GM19372 (cell line): ENCODE results near the gene FABP2.
"Not testable (repeated sequence)": the region's sequence is repeated elsewhere in the genome, so short reads cannot be mapped to it uniquely, and the experiment has no call there.

Source experiments
- ATAC-seq: cut with Tn5 transposase; IDR thresholded peaks from one replicate; pipeline ENCODE4 v1.9.1; 2021; ENCODE audit warnings: mild to moderate bottlenecking, low read depth, moderate library complexity; ENCODE audit not compliant: unreplicated experiment

Gene FABP2

DNA sequence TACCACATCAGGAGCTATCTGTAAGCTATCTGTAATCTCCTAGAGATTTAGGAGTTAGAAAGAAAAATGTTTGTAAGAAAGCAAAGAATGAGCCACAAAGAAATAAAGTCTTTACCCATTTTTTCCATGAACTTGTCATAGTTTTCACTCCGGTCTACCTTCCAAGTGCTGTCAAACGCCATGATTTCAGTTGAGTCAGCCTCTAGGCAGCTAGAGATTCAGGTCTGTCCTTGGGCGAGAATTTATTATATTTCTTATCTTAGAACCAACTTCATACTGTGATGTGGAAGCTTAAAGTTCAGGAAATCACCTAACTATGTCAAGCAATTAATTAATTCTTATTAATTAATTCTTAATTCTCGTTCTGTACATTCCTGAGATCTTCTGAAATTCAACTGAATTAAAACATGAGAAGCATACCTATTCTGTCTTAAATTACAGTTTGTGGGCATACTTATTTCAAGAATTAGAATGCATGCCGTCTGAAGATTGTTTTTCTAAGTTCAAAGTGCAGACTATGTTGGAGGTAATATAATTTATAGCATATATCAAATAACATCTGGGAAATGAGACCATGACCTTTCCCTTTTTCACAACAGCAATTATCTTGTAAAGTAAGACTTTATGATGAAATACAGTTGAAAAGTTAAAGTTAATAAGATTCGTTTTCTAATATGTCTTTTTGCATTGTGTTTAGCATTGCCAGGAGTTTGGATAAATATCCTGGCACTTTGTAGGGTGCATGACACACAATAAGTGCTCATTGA, at the start of gene FABP2:
FABP2 (minus strand) TSS at position 218 of the 767 bp plus-strand sequence; CDS start at position 182, 36 bp downstream.
- ATAC-seq = no peak

DNA sequence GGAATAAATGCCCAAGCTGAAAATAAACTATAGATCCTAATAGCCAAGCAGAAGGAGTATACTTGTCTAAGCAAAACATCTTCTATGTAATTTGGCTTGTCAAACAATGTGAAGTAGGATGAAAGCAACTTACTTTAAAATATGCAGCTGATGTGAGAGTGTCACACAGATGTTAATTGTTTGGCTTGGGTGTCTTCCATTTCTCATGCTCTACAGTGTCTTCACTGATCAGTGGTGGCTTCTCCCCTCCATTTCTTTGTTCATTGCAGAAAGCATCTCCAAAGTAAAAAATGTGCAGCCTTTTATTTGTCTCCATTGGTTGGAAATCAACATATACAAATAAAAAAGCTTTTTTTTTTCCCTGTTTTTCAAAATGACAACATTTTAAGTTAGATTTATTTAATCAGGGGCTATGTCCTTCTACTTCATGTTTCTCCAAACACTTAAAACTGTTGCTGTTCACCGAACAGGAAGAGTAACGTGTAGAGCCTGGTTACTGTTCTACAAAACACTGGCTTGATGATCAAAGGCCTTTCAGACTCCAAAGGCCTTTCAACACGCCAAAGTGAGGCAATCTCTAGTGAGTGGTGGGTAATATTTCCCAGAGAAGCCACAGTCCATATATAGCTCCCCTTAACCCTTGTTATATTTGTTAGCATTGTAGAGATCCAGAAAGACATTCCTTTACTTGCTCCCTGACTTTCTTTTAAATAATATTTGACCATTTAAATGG, 49.2 kb upstream of the FABP2 start:
- not testable (repeated sequence) for ATAC-seq

DNA sequence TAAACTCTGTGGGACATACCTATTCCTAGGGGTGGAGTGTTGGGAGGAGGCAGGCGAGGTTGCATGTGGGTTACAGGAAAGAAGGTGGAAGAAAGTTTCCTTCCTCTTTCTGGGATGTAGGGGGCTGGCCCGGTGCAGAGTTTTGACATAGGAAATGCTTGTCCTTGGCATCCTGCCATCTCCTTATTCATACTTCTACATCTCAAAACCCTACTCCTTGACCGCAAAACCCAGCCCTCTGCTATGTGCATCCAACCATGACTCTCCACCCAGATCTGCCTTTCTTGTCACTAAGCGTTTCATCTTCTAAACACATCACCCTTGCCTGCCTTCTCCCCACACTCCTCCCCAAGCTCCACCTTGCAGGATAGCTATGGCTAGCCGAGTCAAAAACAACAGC, 48.5 kb upstream of the FABP2 start:
- peak; percentile 98 for ATAC-seq

DNA sequence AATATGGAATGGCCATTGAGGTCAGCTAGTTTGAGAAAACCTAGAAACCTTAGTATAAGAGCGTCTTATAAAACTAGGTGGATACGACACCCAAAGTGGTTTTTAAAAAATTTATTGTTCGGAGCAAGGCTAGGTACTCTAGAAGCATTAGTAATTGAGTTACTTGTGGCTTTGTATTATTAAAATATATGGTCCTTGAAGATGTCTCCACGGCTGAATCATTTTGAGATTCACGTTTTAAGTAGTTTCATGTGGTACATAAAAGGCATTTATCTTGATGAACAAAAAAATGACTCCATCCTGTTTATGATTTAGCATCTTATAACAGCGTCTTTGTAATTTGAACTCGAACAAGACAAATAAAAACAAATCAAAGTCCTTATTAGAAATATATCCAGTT, 44.9 kb upstream of the FABP2 start:
- not testable (repeated sequence) for ATAC-seq

DNA sequence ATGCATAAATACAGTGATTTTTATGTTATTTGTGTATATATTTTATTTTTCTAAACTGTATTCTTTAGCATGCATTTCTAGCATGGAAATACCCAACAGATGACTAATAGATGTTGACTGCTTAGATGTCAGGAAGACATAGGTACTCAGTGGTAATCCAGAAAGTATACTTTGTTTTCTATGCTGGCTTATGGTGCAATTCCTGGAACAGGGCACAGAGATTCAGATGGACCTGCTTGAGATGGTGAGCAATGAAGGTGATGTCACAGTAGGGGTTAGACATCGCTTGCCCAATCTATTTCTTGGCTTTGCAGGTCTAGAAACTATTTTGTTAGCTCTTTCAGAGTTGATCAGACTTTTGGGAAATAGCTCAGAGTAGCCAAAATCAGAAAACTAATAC, 42.3 kb upstream of the FABP2 start:
- ATAC-seq = not testable (repeated sequence)

DNA sequence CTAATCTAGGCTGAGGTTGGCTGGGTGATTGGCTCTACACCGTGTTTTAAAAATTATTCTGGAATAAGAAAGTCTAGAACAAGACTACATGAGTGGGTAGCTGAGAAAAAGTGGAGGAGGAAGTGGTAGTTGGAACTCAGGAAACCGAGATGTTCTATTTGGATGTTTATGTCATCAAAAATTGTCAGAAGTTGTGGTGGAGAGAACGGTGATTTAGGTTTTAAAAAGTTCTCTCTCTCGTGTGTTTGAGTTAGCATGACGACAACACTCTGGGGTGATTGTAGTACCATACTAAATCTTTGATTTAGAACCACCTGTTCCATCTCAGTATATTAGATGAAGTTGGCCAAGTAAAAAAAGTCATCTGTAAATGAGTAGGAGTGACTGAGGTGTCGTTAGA, 41.4 kb upstream of the FABP2 start:
- not testable (repeated sequence) for ATAC-seq

DNA sequence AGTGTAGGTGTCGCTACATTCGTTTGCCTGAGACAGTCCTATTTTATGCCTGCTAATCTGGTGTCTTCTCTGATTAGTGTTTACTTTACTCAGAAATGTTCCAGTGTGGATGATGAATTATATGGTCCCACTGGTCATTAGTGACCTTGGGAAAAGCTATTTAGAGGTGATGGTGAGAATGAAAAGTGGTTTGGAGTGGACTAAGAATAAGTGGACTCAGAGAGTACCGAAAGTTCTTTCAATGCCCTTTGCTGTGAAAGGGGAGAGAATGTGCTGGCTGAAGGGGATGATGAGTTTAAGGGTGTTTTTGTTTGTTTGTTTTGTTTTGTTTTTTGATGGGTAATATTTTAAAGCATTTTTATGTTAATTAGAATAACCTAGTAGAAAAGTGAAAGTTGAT, 40.5 kb upstream of the FABP2 start:
- ATAC-seq = not testable (repeated sequence)

DNA sequence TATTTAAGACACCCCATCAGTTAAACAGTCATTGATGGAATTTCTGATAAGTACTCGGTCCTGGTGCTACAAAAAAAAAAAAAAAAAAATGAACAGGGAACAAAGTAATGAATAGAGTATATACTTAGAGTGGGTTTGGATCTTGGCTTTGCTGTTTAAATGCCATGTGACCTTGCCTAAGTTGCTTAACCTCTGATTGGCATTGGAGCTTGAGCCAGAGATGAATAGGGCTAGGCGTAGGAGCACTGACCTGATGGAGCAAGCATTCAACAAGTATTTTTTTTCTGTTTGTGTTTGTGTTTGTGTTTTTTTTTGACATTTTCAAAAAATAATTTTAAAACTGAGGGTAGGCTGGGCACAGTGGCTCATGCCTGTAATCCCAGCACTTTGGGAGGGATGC, 37.9 kb upstream of the FABP2 start:
- not testable (repeated sequence) for ATAC-seq

DNA sequence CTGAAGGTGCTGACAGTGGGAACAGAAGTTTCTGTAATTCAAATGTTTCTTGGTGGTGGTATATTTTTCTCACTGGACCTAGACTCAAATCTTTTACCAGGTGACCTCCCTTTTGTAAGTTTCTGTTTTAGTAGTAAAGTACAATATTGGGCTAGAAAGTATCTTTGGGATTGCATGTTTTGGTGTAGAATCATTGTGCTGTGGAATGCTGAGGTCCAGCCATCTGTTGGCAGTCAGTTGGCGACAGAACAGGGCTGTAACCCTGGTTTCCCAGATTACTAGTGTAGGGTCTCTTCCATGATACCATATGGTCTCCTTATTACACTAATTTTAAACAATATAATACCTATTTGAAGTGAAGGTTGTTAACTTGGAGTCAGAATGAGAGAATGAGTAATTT, 34.9 kb upstream of the FABP2 start:
- ATAC-seq = not testable (repeated sequence)

DNA sequence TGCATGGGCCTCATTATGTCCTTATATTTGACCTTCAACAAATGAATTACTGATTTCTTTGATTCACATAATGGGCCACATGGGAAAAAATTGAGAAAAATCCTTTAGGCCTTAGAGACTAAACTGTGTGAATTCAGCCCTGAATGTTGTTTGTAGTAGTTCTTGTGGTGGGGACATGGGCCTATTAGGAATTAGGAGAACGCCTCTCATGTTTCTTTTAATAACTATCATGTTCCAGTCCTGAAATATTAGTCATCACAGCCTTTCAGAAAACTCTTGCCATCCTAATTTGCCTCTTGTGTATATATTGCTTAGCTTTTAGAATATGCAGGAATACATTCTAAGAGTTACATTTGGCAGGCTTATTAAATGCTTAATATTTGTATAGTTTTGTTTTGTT, 34.1 kb upstream of the FABP2 start:
- not testable (repeated sequence) for ATAC-seq

DNA sequence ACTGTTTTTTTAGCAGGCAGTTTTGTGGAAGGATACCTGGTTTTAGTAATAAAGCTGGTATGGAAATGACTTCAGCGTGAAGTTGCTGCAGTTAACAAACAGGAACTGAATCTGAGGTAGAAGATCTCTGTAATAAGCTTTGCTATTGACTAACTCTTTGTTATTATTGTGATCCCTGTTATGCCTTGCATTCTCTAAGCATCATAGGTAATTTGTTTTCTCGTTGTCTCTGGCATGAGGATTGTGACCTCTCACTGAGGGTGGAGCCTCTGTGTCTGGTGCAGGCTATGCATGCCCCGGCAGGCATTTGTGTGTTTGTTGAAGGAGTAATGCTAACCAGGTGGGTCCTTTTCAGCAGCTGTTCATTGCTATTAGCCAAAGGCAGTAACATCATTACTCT, 31.4 kb upstream of the FABP2 start:
- not testable (repeated sequence) for ATAC-seq

DNA sequence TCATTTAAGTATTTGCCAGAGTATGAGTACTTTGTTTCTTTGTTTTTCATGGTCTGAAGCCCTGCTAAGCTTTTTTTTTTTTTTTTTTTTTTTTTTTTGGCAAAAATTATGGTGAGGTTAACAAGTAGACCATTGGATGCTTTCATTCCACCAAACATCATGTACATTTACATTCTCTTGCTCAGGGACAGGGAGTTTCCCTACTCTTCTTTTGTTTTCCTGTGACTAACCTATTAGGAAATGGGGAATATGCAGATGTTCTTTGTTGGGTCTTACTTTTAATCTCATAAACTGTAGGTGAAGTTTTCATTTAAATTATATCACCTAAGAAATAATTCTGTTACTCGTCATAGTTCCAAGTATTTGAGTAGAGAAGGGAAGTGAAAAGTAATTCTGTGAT, 26.2 kb upstream of the FABP2 start:
- not testable (repeated sequence) for ATAC-seq

DNA sequence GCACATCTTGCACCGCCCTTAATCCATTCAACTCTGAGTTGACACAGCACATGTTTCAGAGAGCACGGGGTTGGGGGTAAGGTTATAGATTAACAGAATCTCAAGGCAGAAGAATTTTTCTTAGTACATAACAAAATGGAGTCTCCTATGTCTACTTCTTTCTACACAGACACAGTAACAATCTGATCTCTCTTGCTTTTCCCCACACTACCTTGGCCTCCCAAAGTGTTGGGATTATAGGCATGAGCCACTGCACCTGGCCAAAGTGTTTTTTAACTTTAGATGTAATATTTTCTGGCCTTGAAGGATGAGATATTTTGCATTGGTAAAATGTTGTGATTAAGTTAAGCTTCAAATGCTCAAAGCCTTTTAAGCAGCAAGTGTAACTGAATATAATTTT, 21.4 kb upstream of the FABP2 start:
- ATAC-seq = not testable (repeated sequence)

DNA sequence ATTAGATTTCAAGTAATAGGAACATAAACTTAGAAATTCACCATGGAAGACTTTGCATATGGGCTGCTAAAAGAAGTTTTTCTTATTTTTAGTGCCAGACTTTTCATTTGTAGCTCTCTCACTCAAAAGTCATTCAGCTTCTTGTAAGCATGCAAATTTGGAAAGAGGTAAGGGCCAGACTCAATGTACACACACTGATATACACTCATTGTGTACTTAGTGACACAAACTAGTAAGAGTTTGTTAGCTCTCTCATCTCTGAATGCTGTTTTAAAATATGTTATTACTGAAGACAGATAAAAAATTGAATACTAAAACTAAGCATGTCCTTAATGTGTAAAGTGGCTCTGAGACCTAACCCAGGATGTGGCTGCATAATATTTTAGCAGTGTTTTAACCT, 18.0 kb upstream of the FABP2 start:
- not testable (repeated sequence) for ATAC-seq

DNA sequence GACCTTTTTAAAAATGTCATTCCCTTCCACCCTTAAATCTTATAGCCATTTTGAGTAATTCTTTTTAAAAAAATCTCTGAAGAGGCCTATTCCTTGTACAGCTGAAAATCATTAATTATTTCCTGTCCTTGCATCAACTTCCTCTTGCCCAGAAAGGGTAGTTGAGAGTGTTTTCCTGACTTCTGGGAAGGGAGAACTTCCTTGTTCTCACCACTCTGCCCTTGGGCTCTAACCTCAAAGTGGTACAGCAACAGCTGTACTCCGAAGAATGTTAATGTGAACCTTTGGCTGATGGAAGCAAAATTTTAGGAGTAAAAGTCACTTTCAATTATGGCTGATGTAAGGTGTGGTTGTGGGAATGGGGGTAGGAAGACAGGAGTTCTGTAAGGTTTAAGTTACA, 15.1 kb upstream of the FABP2 start:
- ATAC-seq = no peak

DNA sequence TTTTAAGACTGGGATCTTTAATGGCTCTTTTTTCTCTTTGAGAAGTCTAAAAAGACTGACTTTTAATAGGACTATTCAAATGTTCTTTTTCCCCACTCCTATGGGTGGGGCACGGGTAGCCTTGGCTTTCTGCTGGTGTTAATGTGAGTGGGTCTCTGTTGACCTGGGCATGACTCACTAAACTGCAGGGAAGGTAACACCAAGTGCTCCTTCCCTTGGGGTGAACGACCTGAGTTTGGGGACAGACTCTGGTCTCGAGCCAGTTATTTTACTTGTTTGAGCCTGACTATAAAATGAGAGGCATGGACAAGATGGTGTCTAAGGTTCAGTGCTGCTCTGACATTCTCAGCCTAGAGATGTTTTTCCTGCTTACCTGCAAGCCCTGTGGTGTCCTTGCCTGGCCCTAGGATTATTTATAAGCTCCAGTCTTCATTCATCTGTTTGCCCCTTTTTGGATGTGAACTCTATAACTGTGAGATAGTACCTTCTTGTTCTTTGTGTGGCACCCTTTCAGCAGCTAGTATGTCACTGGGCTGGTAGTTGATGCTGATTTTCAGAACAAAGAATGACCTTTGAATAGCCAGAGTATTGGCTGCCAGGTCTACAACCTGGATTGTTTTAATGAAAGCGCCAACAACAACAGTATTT, 14.5 kb upstream of the FABP2 start:
- not testable (repeated sequence) for ATAC-seq

DNA sequence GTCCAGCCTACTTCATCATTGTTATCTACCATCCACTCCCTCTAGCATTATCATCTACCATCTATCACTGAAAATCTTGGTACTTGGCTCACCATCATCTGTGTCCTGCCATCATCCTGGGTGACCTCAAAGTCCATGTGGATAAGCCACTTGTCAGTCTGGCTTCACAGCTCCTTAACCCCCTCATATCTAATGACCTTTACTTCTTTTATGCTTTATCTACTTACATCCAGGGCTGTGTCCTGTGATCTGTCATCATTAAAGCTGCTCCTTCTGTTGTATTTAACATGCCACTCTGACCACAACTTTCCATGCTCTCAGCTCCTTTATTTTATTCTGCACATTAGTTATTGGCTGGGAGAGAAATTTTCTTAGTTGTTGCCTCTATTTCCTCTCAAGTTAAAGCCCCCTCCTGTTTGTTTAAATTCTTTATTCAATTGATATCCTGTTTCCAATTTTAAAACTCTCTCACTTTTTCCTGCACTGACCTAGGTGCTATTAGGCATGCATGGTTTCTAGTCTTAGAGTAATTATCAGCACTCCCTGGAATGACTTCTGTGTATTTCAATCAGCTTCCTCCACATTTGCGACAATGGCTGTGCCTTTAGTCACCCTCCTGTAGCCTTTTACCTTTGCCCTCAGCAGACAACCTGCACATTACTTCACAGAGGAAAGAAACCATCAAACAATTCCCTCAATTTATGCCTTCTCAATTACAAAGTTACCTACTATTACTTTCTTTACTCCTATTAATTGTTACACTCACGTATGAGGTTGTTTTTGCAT, 8.1 kb upstream of the FABP2 start:
- no peak for ATAC-seq

DNA sequence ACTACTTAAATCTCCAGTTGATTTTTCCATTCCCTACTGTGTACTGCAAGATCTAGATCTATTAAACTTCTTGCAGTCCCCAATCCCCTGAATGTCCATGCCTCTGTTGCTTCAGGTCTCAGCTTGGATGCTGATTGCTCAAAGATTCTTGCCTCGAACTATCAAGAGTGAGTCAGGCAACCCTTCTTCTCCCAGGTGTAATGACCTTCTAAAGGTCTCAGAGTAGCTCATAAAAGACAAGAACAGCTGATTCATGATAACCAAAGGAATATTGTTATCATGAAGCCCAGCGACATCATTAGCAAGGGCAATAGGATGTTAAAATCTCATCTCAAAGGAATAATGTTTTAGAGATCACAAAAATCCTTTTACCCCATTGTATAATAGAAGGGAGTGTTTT, 6.8 kb upstream of the FABP2 start:
- no peak for ATAC-seq

DNA sequence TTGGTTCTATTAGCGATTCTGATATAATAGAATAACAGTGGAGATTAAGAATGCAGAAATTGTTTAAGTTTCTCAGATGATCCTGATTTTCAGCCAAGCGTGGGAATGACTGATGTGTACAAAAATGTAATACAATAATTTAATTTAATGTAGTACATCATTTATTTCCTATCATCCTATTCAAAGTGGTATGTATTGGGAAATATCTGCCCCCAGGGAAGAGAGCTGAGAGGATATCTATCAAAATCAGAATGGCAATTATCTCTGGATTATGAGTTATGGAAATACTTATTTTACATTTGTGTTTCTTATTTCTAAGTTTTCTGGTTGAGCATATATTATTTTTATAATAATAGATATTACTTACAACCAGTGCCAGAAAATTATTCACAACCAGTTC, 3.9 kb downstream of the FABP2 start:
- no peak for ATAC-seq

DNA sequence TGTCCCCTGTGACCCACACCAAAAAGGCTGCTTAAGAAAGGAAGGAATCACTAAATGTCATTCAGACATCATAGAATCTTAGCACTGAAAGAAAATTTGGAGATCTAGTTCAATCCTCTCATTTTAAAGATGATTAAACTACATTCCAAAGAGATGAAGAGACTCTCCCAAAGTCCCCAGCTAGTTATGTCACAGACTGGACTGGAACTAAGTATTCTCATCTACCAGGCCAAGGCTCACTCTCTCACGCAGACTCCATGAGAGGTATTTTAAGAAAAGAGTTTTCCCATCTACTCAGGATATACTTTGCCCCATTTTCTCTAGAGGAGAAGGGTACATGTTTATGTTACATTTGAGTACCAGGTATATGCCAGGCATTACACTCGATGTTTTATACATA, 6.9 kb downstream of the FABP2 start:
- ATAC-seq = no peak

DNA sequence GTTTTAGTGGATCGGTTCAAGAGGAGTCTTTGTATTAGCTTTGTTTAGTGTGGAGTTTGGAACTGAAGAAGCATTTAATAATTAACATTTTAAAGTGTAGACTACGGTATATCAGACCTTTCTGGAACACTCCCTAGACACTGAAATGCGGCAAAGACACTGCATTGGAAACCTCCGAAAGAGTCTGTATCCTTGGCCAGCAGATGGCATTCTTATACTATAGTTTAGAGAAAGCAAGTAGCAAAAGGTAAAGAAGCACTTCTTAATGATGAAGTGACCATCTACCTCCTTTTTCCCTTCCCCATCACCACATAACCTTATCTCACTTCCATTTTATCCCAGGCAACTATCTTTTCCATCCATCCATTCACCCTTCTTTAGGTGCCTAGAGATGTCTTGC, 7.6 kb downstream of the FABP2 start:
- ATAC-seq = peak; percentile 86
